HepG2 (cell line): ENCODE data around the gene ARCN1.

Experiments
- CBFB ChIP-seq: sonication (generic); formaldehyde crosslinking; IDR thresholded peaks from 2 replicates; pipeline ENCODE4 v1.4.0; 2020; ENCODE audit warnings: missing genetic modification reagents
- SRF ChIP-seq: IDR thresholded peaks from 2 replicates; pipeline ENCODE4 v1.6.1; 2011; ENCODE audit warnings: mild to moderate bottlenecking, low read depth, low read length, moderate library complexity
- YY1 ChIP-seq: IDR thresholded peaks from 2 replicates; pipeline ENCODE4 v1.6.1; 2011; ENCODE audit warnings: low read length, low read depth, moderate library complexity, mild to moderate bottlenecking; ENCODE audit not compliant: insufficient read depth, insufficient replicate concordance
- ZBTB21 ChIP-seq: sonication (generic); formaldehyde crosslinking; IDR thresholded peaks from 2 replicates; pipeline ENCODE4 v1.4.0; 2020; ENCODE audit warnings: missing genetic modification reagents
- ZNF274 ChIP-seq: sonication (generic); formaldehyde crosslinking; IDR thresholded peaks from 2 replicates; pipeline ENCODE4 v1.5.1; 2020; ENCODE audit warnings: mild to moderate bottlenecking, missing genetic modification reagents
- ZNF660 ChIP-seq: sonication (generic); formaldehyde crosslinking; IDR thresholded peaks from 2 replicates; pipeline ENCODE4 v1.5.1; 2020; ENCODE audit warnings: mild to moderate bottlenecking, low read depth, missing genetic modification reagents, borderline replicate concordance
- ZNF782 ChIP-seq: sonication (generic); formaldehyde crosslinking; IDR thresholded peaks from 2 replicates; pipeline ENCODE4 v1.4.0; 2020; ENCODE audit warnings: missing genetic modification reagents, mild to moderate bottlenecking, borderline replicate concordance
- TF ChIP-seq, protein P1 (sequence below): sonication (generic); formaldehyde crosslinking; IDR thresholded peaks from 2 replicates; pipeline ENCODE4 v1.5.0; 2020; ENCODE audit warnings: mild to moderate bottlenecking, missing genetic modification reagents, moderate library complexity
- TF ChIP-seq, protein P2 (sequence below): sonication (generic); formaldehyde crosslinking; conservative IDR thresholded peaks from 2 replicates; pipeline ENCODE4 v1.4.0; 2020; ENCODE audit warnings: missing genetic modification reagents
- TF ChIP-seq, protein P3 (sequence below): sonication (generic); formaldehyde crosslinking; IDR thresholded peaks from 2 replicates; pipeline ENCODE4 v1.4.0; 2020; ENCODE audit warnings: mild to moderate bottlenecking, missing genetic modification reagents
- TF ChIP-seq, protein P4 (sequence below): sonication (generic); formaldehyde crosslinking; IDR thresholded peaks from 2 replicates; pipeline ENCODE4 v1.5.0; 2020; ENCODE audit warnings: mild to moderate bottlenecking, missing genetic modification reagents

DNA sequence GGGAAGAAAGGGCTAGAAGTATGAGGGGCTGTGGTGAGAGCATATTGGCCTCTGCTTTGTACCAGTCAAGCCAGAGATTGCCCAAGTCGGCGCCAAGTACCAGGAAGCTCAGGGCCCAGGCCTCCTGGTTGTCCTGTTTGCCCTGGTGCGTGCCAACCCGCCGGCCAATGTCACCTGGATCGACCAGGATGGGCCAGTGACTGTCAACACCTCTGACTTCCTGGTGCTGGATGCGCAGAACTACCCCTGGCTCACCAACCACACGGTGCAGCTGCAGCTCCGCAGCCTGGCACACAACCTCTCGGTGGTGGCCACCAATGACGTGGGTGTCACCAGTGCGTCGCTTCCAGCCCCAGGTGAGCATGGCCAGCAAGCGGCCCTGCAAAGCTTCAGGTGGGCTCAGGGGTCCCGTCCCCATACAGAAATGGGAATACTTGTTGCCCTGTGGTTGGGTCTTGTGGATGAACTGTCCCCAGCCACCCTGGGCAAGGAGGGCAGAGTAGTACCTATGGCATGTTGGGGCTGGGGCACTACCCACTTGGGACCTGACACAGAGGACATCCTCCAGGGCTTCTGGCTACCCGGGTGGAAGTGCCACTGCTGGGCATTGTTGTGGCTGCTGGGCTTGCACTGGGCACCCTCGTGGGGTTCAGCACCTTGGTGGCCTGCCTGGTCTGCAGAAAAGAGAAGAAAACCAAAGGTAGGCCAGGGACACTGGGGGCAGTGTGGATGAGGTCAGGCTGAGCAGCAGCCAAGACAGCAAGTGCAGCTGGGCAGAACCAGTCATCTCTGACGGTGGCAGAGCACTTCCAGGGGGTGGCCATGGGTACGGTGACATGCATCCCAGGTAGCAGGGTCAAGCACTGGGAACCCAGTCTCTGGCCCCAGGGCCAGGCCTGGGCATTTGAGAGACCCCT, 39.1 kb upstream of the ARCN1 start:
- no peak for TF ChIP-seq ZNF274
- no peak for TF ChIP-seq ZBTB21 (CRISPR knock-in tag)
- no peak for TF ChIP-seq YY1
- TF ChIP-seq, protein P1, sequence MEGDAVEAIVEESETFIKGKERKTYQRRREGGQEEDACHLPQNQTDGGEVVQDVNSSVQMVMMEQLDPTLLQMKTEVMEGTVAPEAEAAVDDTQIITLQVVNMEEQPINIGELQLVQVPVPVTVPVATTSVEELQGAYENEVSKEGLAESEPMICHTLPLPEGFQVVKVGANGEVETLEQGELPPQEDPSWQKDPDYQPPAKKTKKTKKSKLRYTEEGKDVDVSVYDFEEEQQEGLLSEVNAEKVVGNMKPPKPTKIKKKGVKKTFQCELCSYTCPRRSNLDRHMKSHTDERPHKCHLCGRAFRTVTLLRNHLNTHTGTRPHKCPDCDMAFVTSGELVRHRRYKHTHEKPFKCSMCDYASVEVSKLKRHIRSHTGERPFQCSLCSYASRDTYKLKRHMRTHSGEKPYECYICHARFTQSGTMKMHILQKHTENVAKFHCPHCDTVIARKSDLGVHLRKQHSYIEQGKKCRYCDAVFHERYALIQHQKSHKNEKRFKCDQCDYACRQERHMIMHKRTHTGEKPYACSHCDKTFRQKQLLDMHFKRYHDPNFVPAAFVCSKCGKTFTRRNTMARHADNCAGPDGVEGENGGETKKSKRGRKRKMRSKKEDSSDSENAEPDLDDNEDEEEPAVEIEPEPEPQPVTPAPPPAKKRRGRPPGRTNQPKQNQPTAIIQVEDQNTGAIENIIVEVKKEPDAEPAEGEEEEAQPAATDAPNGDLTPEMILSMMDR (CRISPR knock-in tag) = no peak
- TF ChIP-seq, protein P2, sequence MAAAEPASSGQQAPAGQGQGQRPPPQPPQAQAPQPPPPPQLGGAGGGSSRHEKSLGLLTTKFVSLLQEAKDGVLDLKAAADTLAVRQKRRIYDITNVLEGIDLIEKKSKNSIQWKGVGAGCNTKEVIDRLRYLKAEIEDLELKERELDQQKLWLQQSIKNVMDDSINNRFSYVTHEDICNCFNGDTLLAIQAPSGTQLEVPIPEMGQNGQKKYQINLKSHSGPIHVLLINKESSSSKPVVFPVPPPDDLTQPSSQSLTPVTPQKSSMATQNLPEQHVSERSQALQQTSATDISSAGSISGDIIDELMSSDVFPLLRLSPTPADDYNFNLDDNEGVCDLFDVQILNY = no peak
- TF ChIP-seq, protein P3, sequence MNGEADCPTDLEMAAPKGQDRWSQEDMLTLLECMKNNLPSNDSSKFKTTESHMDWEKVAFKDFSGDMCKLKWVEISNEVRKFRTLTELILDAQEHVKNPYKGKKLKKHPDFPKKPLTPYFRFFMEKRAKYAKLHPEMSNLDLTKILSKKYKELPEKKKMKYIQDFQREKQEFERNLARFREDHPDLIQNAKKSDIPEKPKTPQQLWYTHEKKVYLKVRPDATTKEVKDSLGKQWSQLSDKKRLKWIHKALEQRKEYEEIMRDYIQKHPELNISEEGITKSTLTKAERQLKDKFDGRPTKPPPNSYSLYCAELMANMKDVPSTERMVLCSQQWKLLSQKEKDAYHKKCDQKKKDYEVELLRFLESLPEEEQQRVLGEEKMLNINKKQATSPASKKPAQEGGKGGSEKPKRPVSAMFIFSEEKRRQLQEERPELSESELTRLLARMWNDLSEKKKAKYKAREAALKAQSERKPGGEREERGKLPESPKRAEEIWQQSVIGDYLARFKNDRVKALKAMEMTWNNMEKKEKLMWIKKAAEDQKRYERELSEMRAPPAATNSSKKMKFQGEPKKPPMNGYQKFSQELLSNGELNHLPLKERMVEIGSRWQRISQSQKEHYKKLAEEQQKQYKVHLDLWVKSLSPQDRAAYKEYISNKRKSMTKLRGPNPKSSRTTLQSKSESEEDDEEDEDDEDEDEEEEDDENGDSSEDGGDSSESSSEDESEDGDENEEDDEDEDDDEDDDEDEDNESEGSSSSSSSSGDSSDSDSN = no peak
- TF ChIP-seq ZNF660 (CRISPR knock-in tag) = no peak
- TF ChIP-seq CBFB = no peak
- no peak for TF ChIP-seq ZNF782
- TF ChIP-seq, protein P4, sequence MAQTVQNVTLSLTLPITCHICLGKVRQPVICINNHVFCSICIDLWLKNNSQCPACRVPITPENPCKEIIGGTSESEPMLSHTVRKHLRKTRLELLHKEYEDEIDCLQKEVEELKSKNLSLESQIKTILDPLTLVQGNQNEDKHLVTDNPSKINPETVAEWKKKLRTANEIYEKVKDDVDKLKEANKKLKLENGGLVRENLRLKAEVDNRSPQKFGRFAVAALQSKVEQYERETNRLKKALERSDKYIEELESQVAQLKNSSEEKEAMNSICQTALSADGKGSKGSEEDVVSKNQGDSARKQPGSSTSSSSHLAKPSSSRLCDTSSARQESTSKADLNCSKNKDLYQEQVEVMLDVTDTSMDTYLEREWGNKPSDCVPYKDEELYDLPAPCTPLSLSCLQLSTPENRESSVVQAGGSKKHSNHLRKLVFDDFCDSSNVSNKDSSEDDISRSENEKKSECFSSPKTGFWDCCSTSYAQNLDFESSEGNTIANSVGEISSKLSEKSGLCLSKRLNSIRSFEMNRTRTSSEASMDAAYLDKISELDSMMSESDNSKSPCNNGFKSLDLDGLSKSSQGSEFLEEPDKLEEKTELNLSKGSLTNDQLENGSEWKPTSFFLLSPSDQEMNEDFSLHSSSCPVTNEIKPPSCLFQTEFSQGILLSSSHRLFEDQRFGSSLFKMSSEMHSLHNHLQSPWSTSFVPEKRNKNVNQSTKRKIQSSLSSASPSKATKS (CRISPR knock-in tag) = no peak
- TF ChIP-seq SRF = no peak
